C4-2B (cell line): ENCODE measurements around the gene FGD4.

Source experiments
- H3K27ac ChIP-seq: fragments of 450-650 bp; 2 replicates; pipeline ENCODE4 v1.5.1; 2017
- CTCF ChIP-seq: fragments of 450-650 bp; conservative IDR thresholded peaks from 2 replicates; pipeline ENCODE4 v1.5.1; 2017; ENCODE audit warnings: mild to moderate bottlenecking
- ZFX ChIP-seq: fragments of 450-650 bp; IDR thresholded peaks from 2 replicates; pipeline ENCODE4 v1.6.1; 2017

Gene FGD4

GRCh38 chr12:32478166-32478565 lies 78.8 kb downstream of the FGD4 start:
- H3K27ac ChIP-seq: no peak overlapping the region

GRCh38 chr12:32478858-32479725 lies 79.7 kb downstream of the FGD4 start:
- TF ChIP-seq ZFX: no peak
- TF ChIP-seq CTCF: no peak

More at GRCh38 chr12:32478166-32478565, 78.8 kb downstream of the FGD4 start:
- TF ChIP-seq ZFX (no peak), CTCF (no peak)

GRCh38 chr12:32482226-32482625 lies 82.9 kb downstream of the FGD4 start:
- TF ChIP-seq CTCF (no peak), ZFX (no peak)
- H3K27ac ChIP-seq: no peak overlapping the region

More at GRCh38 chr12:32478858-32479725, 79.7 kb downstream of the FGD4 start:
- no peak overlapping the region for H3K27ac ChIP-seq

GRCh38 chr12:32483499-32483898 lies 84.1 kb downstream of the FGD4 start:
- H3K27ac ChIP-seq: no peak overlapping the region

GRCh38 chr12:32483993-32484392 lies 84.6 kb downstream of the FGD4 start:
- no peak overlapping the region for H3K27ac ChIP-seq
- no peak for TF ChIP-seq ZFX
- TF ChIP-seq CTCF: no peak

More at GRCh38 chr12:32483499-32483898, 84.1 kb downstream of the FGD4 start:
- no peak for TF ChIP-seq ZFX
- no peak for TF ChIP-seq CTCF

GRCh38 chr12:32486158-32486557 lies 86.8 kb downstream of the FGD4 start:
- H3K27ac ChIP-seq: no peak overlapping the region
- TF ChIP-seq ZFX (no peak), CTCF (no peak)

- no peak overlapping the region for H3K27ac ChIP-seq
- TF ChIP-seq CTCF (no peak), ZFX (no peak)
These were observed 88.8 kb downstream of the FGD4 start for GRCh38 chr12:32488132-32488531.
